Upper lobe of left lung (tissue), 6 donors: ENCODE measurements around the gene UBR4. TPM values are rescaled to one million over a fixed set of nuclear protein-coding genes. Genes with fewer than 3 reads are reported as not detected.

Experiments used
- ATAC-seq, 2 donors: fragments of 200-7000 bp; cut with Tn5 transposase; one replicate each; pipeline ENCODE4 v1.9.1; 2022; ENCODE audit warnings: mild to moderate bottlenecking in 2 of 2, moderate library complexity in 2 of 2; ENCODE audit not compliant: low FRiP score in 2 of 2
- DNase-seq, 2 donors: peaks; one replicate each; pipeline ENCODE4 v3.0.0-alpha.2; 2019 to 2020
- H3K27ac ChIP-seq, 4 donors: fragments of 200-600 bp; sonication (generic); one replicate each; pipeline ENCODE4 v1.5.1; 2016 to 2019
- H3K27me3 ChIP-seq, 4 donors: fragments of 200-600 bp; sonication (generic); one replicate each; pipeline ENCODE4 v1.5.1; 2017 to 2019
- H3K36me3 ChIP-seq, 4 donors: fragments of 200-600 bp; sonication (generic); one replicate each; pipeline ENCODE4 v1.5.1; 2016 to 2019
- H3K4me1 ChIP-seq, 4 donors: fragments of 200-600 bp; sonication (generic); one replicate each; pipeline ENCODE4 v1.5.1; 2018 to 2019
- H3K4me3 ChIP-seq, 4 donors: fragments of 200-600 bp; sonication (generic); one replicate each; pipeline ENCODE4 v1.5.1; 2017 to 2019; ENCODE audit warnings: mild to moderate bottlenecking in 2 of 4, moderate library complexity in 1 of 4
- H3K9me3 ChIP-seq, 4 donors: fragments of 200-600 bp; sonication (generic); one replicate each; pipeline ENCODE4 v1.5.1; 2018 to 2019
- EP300 ChIP-seq, 4 donors: sonication (generic); formaldehyde crosslinking; IDR thresholded peaks; one replicate each; pipeline ENCODE4 v1.5.1; 2017; ENCODE audit warnings: antibody characterized with exemption in 4 of 4, control low read depth in 2 of 4
- POLR2A ChIP-seq, 4 donors: fragments of 450-650 bp; IDR thresholded peaks; one replicate each; pipeline ENCODE4 v1.5.1; 2016 to 2017; ENCODE audit warnings: antibody characterized with exemption in 4 of 4, mild to moderate bottlenecking in 2 of 4
- POLR2AphosphoS5 ChIP-seq, 2 donors: sonication (generic); formaldehyde crosslinking; IDR thresholded peaks; one replicate each; pipeline ENCODE4 v1.5.1; 2017; ENCODE audit warnings: antibody characterized with exemption in 2 of 2
- WGBS, 2 donors: methylation state at CpG; one replicate each; pipeline ENCODE4 v1.1.5; 2017 to 2018; 5-methylcytosine and 5-hydroxymethylcytosine counted together
- total RNA-seq, 6 donors: library from RNA; depleted of rRNA in 4 of 6; stranded (reverse); fragments of >200 nt in 4 of 6; gene quantifications; one replicate each; pipeline versions ENCODE4 v1.1.0 to v1.2.1, GENCODE V29; 2016 to 2021
- TF ChIP-seq, protein P1 (sequence below), 6 experiments: fragments of 450-650 bp in 4 of 6; fragments of 200-600 bp in 2 of 6; sonication (generic) in 2 of 6; IDR thresholded peaks; one replicate each; pipeline ENCODE4 v1.5.1; 2016 to 2019; ENCODE audit warnings: antibody characterized with exemption in 6 of 6
- donor health status: DM: no; HTN: no; CAD: no; lungs with moderate emphysema.
- donor health status: DM: no; HTN: yes; CAD: no; lungs with severe emphysema.

Gene UBR4
- total RNA-seq, 6 donors from 2014 or later, result 101 to 317 (median 135) TPM

- ATAC-seq (no peak), DNase-seq (no peak)
- Histone ChIP-seq H3K36me3 (peaks cover 2 to 38% (median 8%) of the 10 kb centered on the region in 4 donors), H3K9me3 (no peaks in the 10 kb centered on the region), H3K27ac (no peak overlapping the region), H3K4me3 (no peak overlapping the region), H3K27me3 (no peaks in the 10 kb centered on the region), H3K4me1 (peaks cover 18 to 36% (median 24%) of the 10 kb centered on the region in 4 donors)
- WGBS, 2 donors, result 97 to 100% methylated on average over 1 of the region's 1 CpG
- TF ChIP-seq, protein P1, sequence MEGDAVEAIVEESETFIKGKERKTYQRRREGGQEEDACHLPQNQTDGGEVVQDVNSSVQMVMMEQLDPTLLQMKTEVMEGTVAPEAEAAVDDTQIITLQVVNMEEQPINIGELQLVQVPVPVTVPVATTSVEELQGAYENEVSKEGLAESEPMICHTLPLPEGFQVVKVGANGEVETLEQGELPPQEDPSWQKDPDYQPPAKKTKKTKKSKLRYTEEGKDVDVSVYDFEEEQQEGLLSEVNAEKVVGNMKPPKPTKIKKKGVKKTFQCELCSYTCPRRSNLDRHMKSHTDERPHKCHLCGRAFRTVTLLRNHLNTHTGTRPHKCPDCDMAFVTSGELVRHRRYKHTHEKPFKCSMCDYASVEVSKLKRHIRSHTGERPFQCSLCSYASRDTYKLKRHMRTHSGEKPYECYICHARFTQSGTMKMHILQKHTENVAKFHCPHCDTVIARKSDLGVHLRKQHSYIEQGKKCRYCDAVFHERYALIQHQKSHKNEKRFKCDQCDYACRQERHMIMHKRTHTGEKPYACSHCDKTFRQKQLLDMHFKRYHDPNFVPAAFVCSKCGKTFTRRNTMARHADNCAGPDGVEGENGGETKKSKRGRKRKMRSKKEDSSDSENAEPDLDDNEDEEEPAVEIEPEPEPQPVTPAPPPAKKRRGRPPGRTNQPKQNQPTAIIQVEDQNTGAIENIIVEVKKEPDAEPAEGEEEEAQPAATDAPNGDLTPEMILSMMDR (IDR thresholded peaks at IDR 0.05), result no peak
- no peak for TF ChIP-seq EP300 (IDR thresholded peaks at IDR 0.05)
- no peak for TF ChIP-seq POLR2A (IDR thresholded peaks at IDR 0.05)
- no peak for TF ChIP-seq POLR2AphosphoS5 (IDR thresholded peaks at IDR 0.05)
Measured at GRCh38 chr1:19213580-19213979, 3.5 kb upstream of the UBR4 start.

DNA sequence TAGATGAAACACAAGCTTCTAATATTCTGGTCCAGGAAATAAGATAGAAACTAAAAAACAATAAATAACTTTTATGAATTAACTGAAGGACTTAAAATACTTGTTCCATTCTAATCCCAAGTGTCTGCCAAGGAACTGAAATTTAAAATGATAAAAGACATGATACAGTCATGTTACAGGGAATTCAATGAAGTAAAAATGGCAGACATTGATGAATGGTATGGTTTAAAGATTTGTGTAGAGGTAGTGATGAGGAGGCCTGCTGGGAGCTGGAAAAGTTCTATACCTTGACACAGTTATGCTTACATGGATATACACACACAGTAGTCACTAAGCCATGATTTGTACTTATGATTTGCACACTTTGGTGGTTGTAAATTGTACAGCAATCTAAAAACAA lies 2.1 kb upstream of the UBR4 start:
- no peaks in the 10 kb centered on the region for H3K9me3 ChIP-seq
- no peak overlapping the region for H3K27ac ChIP-seq
- no peak for ATAC-seq
- TF ChIP-seq EP300 (IDR thresholded peaks at IDR 0.05), result no peak
- TF ChIP-seq POLR2A (IDR thresholded peaks at IDR 0.05), result no peak
- no peak for TF ChIP-seq POLR2AphosphoS5 (IDR thresholded peaks at IDR 0.05)
- TF ChIP-seq, protein P1 (IDR thresholded peaks at IDR 0.05), result no peak
- H3K4me3 ChIP-seq, result no peak overlapping the region
- peaks cover 27 to 49% (median 34%) of the 10 kb centered on the region in 4 donors for H3K4me1 ChIP-seq
- no peak for DNase-seq
- no peaks in the 10 kb centered on the region for H3K27me3 ChIP-seq
- H3K36me3 ChIP-seq, result peaks cover 0 to 24% (median 6%) of the 10 kb centered on the region in 4 donors

DNA sequence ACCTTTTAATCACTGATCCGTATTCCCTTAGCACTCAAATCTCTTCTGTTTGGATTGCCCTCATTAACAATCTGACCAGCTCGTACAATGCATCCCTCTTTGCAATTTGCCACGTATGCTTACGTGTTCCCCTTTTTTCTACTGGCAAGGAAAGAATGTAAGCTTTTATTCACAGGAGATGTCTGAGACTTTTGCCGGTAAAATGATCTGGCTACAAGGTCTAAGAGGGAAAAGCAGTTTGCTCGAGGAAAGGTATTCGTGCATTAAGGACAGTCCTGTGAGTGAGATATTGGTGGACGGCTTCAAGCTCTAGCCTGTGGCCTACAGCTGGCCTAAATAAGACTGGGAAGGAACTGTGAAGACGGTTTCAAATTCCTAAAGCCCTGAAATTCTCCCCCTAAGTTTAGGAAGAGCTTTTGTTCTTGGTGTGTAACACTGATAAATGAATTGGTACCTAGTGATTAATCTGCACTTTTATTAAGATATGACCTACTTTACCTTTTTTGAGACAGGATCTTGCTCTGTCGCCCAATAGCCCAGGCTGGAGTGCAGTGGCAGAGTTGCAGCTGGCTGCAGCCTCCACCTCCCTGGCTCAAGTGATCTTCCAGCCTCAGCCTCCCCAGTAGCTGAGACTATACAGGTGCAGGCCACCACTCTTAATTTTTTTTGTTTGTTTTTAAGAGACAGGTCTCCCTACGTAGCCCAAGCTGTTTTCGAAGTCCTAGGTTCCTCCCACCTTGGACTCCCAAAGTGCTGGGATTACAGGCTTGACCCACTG lies 895 bp upstream of the UBR4 start:
- WGBS, 2 donors, result 19 to 21% methylated on average over 12 of the region's 12 CpGs
- peak in 1 of 2 donors; percentile 1 for ATAC-seq

DNA sequence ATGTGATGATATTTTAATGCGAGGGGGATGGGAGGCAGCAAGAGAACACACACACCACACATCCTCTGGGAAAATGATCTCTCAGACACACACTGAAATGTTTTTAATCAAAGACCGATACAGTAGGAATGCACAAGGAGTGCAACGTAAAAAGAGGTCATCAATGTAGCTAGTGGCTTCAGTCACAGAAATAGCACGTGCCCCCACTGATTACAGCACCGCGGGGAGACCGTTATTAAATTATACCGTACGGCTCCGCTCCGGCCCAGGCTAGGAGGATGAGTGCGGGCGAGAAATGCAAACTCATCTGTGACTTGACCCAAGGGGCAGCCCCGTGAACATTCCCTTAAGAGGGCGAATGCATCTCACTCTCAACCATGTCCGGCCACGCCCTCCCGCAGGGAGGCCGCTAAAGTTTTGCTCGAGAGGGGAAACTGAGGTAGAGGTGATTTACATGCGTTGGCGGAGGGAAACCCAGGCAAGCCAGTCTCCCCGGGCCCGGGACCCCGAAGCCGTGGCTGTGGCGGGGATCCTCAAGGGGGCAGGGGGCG lies 552 bp downstream of the UBR4 start:
- TF ChIP-seq POLR2A (IDR thresholded peaks at IDR 0.05) (no peak), POLR2AphosphoS5 (IDR thresholded peaks at IDR 0.05) (no peak), EP300 (IDR thresholded peaks at IDR 0.05) (no peak)
- TF ChIP-seq, protein P1 (IDR thresholded peaks at IDR 0.05), result no peak
- H3K9me3 ChIP-seq, result no peaks in the 10 kb centered on the region
- peaks cover 0 to 13% (median 2%) of the 10 kb centered on the region in 4 donors for H3K36me3 ChIP-seq
- peak overlapping the region; percentile 87 to 97 (median 92) for H3K4me3 ChIP-seq
- peak overlapping the region; percentile 93 to 99 (median 97) for H3K27ac ChIP-seq
- 0% methylated on average over 18 to 28 of the region's 28 CpGs for WGBS, 2 donors
- H3K4me1 ChIP-seq, result peaks cover 36 to 72% (median 39%) of the 10 kb centered on the region in 4 donors
- ATAC-seq, result peak; percentile 60 to 61
- DNase-seq, result peak in 1 of 2 donors; percentile 66
- H3K27me3 ChIP-seq, result no peaks in the 10 kb centered on the region

More for the DNA sequence above, 895 bp upstream of the UBR4 start:
- TF ChIP-seq POLR2A (IDR thresholded peaks at IDR 0.05) (no peak), EP300 (IDR thresholded peaks at IDR 0.05) (no peak), POLR2AphosphoS5 (IDR thresholded peaks at IDR 0.05) (no peak)
- TF ChIP-seq, protein P1 (IDR thresholded peaks at IDR 0.05), result no peak
- Histone ChIP-seq H3K4me3 (peak overlapping the region; percentile 87 to 97 (median 92)), H3K9me3 (no peaks in the 10 kb centered on the region), H3K27me3 (no peaks in the 10 kb centered on the region), H3K36me3 (peaks cover 0 to 16% (median 2%) of the 10 kb centered on the region in 4 donors), H3K4me1 (peaks cover 27 to 61% (median 38%) of the 10 kb centered on the region in 4 donors), H3K27ac (peak overlapping the region; percentile 93 to 99 (median 97))
- no peak for DNase-seq
